T follicular helper cell (primary cell): ENCODE data around the gene MYO18B.

ENCODE experiments used
- DNase-seq: peaks from one replicate; pipeline ENCODE4 v3.0.0-alpha.2; 2020; ENCODE audit warnings: low read depth

MYO18B gene

GRCh38 chr22:25714070-25714469 lies 27.9 kb upstream of the MYO18B start:
- DNase-seq = no peak

- no peak for DNase-seq
Observed at GRCh38 chr22:25714739-25715138, 27.2 kb upstream of the MYO18B start.

- DNase-seq = no peak
Observed at GRCh38 chr22:25716637-25717036, 25.4 kb upstream of the MYO18B start.

DNA sequence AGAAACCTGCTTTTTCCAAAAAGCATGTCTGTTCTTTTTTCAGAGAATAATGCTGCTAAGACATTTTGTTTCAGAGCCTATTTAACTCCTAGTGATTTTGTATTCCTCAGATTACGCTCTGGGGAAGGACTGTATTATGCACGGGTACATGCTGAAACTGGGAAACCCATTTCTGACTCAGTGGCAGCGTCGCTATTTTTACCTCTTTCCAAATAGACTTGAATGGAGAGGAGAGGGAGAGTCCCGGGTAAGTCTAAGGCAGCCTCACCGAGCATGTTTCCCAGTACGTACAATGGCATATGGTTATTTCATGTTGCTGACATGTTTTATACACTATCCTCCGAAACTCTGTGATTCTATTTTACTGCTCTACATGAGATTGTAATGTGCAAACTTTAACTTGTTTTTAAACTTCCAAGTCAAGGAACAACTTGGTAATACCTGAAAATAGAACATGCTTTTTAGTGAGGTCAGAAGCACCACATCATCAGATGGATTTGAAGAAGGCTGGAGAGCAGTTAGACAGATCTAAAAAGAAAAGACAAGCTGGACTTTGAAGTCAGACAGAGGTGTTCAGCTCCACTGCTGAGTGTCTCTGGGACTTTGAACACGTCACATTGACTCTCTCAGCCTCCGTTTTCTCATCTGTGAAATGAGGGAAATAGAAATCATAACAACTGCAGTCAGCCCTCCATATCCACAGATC lies 23.7 kb upstream of the MYO18B start:
- DNase-seq = no peak

GRCh38 chr22:25722223-25722622 lies 19.8 kb upstream of the MYO18B start:
- DNase-seq = no peak

GRCh38 chr22:25722626-25723025 lies 19.4 kb upstream of the MYO18B start:
- no peak for DNase-seq

- DNase-seq = no peak
Observed at GRCh38 chr22:25726241-25726640, 15.7 kb upstream of the MYO18B start.

DNA sequence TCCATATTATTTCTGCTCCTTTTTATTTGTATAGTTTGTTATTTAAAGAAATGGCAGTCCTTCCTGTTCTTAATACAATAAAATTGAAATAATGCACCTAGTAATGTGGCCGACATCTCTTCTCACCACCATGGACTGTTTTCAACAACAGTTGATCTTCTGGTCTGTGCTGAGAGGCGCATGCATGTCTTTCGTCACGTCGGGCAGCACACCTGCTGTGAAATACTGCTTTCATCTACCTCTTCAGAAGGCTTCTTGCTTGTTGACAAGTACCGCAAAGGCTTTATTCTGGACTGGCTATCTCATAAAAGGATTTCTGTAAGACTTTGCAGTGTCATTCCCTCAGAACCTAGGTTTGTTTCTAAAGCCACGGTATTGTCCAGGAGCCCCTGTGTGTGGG lies 13.9 kb upstream of the MYO18B start:
- no peak for DNase-seq

- no peak for DNase-seq
Observed at GRCh38 chr22:25729016-25729995, 12.7 kb upstream of the MYO18B start.

- DNase-seq = no peak
Observed at GRCh38 chr22:25735650-25736049, 6.3 kb upstream of the MYO18B start.

- DNase-seq = no peak
Observed at GRCh38 chr22:25736378-25737011, 5.5 kb upstream of the MYO18B start.

GRCh38 chr22:25739659-25740344 lies 2.2 kb upstream of the MYO18B start:
- no peak for DNase-seq

DNA sequence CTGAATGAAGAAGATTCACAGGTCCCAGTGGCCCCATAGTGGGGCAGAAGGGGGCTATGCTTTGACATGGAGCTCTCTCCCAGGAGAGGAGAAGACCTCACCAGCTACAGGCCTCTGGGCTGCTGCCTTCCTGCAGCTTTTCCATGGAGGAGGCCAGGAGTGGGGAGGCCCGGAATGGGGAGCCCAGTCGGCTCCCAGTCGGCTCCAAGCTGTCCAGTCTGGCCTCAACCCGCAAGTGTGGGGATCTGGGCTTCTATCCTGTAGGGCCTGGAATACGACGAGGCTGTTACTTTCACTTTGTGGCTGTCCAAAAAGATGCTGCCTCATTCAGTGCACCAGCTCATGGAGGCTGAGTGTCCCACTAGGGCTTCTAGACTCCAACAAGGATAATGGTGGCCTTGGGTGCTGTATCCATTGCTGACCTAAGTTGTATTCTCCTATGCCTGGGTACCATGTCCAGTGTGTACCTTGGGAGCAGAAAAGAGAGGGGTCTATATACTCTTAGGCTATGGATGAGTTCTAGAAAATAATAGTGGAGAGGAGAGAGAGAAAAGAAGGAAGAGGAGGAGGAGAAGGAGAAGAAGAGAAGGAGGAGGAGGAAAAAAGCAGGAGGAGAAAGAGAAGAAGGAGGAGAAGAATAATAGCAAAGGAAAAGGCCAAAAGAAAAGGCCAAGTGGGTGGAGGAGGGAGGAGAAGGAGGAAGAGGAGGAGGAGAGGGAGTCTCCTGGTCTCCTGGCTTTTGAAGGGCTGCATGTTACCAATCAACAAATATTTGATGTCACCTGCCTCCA lies 1.1 kb downstream of the MYO18B start:
- no peak for DNase-seq

GRCh38 chr22:25744694-25745093 lies 2.7 kb downstream of the MYO18B start:
- no peak for DNase-seq

GRCh38 chr22:25745341-25746011 lies 3.5 kb downstream of the MYO18B start:
- no peak for DNase-seq

DNA sequence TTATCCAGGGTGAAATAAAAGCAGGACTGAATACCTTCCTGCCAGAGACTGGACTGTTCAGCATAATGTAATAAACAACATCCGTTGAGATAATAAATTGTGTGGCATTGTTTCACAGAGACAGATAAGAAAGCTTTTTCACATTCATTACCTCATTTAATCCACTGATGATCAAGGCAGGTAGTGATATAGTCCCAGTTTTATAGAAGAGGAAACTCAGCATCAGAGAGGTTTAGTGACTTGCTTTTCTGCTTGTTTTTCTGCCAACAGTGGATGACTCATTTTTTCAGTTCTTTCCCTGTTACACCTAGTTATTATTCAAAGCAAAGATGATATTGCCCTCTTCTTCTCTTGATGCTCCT lies 4.0 kb downstream of the MYO18B start:
- DNase-seq = no peak

GRCh38 chr22:25747245-25747944 lies 5.4 kb downstream of the MYO18B start:
- no peak for DNase-seq

- no peak for DNase-seq
Observed at GRCh38 chr22:25748140-25748539, 6.2 kb downstream of the MYO18B start.

GRCh38 chr22:25748704-25749103 lies 6.7 kb downstream of the MYO18B start:
- DNase-seq = no peak
